ENCODE data around the gene S100A5. TPM values are rescaled to one million over a fixed set of nuclear protein-coding genes. Genes with fewer than 3 reads are reported as not detected.

The S100A5 gene
- total RNA-seq, 1 donor from 2014 or later, result 1.6 TPM

DNA sequence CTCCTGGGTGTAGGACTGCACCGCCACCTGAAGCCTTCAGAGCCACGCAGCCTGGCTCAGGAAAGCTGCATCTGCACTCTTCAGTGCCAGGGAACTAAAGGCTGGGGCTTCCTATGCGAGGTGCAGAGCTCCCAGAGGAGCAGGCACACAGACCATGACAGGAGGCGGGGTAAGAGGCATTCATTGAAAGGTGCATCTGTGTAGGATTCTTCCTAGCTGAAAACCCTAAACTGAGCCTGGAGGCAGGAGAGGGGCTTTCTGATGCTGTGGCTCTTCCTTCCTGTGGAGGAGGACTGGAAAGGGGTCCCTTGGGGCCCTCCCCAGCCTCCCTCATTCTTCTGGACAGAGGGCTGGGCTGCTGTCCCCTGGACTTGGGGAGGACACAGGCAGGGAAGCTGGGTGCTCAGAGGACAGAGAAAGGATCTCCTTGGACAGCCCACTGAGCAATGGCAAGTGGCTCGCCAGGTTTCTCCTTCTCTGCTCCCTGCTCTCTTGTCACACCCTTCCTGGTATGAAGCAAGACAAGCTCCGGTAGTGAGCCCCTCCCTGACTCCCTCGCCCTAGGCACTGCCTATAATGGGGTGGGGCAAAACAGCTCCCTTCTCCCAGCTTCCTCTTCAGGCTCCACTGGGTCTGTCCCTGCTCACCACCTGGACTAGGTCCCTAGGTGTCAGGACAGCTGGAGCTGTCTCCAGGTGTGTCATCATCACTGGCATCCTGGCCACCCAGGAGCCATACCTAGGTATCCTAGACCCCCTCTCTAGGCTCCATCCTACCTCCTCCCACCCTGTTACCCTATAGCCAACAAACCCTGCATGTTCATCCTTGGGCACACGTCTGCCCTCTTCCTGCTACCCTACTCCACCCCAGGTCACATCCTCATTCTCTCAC is 25.0 kb downstream of the S100A5 start:
- H3K4me1 Mint-ChIP-seq (ENCODE audit: low read depth), result peaks cover 24% of the 10 kb centered on the region
- intact Hi-C loops (cut with micrococcal nuclease), result no loop called here
- H3K27me3 Mint-ChIP-seq (ENCODE audit: insufficient read depth), result peaks cover 6% of the 10 kb centered on the region
- no peak overlapping the region for H3K4me3 Mint-ChIP-seq
- H3K9me3 Mint-ChIP-seq, result no peaks in the 10 kb centered on the region
- DNase-seq (ENCODE audit: low spot score), result no peak
- no peaks in the 10 kb centered on the region for H3K36me3 Mint-ChIP-seq (ENCODE audit: low read depth)
- H3K27ac Mint-ChIP-seq, result no peak overlapping the region

- Mint-ChIP-seq H3K9me3 (no peaks in the 10 kb centered on the region), H3K4me1 (ENCODE audit: low read depth) (peaks cover 26% of the 10 kb centered on the region), H3K4me3 (no peak overlapping the region), H3K27ac (no peak overlapping the region), H3K27me3 (ENCODE audit: insufficient read depth) (peaks cover 6% of the 10 kb centered on the region), H3K36me3 (ENCODE audit: low read depth) (no peaks in the 10 kb centered on the region)
- DNase-seq (ENCODE audit: low spot score), result no peak
- intact Hi-C loops (cut with micrococcal nuclease), result no loop called here
These were observed 27.1 kb downstream of the S100A5 start for GRCh38 chr1:153513666-153514065.

DNA sequence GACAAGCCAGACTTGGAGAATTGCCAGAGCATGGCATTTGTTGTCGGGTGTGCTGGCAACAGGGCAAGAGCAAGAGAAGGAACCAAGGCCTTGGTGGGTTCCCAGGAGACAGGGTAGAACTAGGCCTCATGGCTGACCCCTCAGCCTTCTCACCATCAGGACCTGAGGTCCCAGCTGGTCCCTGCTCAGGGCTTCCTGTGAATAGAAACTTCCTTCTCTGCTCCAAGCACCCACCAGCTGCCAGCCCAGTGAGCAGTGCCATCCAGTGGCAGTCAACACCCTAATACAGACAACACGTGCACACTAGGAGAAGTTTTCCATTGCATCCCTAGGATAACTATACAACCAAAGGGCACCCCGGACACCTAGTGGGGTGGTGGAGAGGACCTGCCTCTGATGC is 27.7 kb downstream of the S100A5 start:
- no peak overlapping the region for H3K27ac Mint-ChIP-seq
- no peaks in the 10 kb centered on the region for H3K36me3 Mint-ChIP-seq (ENCODE audit: low read depth)
- peaks cover 26% of the 10 kb centered on the region for H3K4me1 Mint-ChIP-seq (ENCODE audit: low read depth)
- no peaks in the 10 kb centered on the region for H3K9me3 Mint-ChIP-seq
- no peak for DNase-seq (ENCODE audit: low spot score)
- intact Hi-C loops (cut with micrococcal nuclease), result no loop called here
- no peak overlapping the region for H3K4me3 Mint-ChIP-seq
- H3K27me3 Mint-ChIP-seq (ENCODE audit: insufficient read depth), result peaks cover 6% of the 10 kb centered on the region

DNA sequence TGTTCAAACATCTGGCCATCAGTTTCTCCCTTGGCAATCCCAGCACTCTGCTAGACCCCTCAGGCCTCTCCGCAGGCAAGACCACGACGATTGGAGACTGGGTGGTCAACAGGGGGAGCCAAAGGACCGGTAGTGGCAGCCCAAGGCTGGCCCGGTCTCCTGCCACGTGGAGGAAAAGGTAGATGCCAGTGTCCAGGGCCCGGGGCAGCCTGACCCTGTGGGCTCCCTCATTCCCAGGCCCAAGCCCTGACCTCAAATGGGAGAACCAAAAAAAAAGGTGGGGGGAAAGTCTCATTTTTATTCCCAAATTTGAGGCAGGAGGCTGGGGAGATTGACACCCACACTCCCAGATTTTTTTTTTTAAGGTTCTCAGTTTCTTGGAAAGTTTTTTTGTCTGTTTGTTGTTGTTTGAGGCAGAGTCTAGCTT is 29.7 kb downstream of the S100A5 start:
- no peaks in the 10 kb centered on the region for H3K36me3 Mint-ChIP-seq (ENCODE audit: low read depth)
- H3K27ac Mint-ChIP-seq, result peak overlapping the region; percentile 55
- H3K27me3 Mint-ChIP-seq (ENCODE audit: insufficient read depth), result peaks cover 2% of the 10 kb centered on the region
- H3K9me3 Mint-ChIP-seq, result no peaks in the 10 kb centered on the region
- H3K4me1 Mint-ChIP-seq (ENCODE audit: low read depth), result peaks cover 21% of the 10 kb centered on the region
- intact Hi-C loops (cut with micrococcal nuclease), result loop anchor here (1.0 to 2.0 kb wide), 6 partner anchors 21 to 238 kb away; partner anchors contain the start of gene ILF2
- H3K4me3 Mint-ChIP-seq, result no peak overlapping the region
- peak; percentile 65 for DNase-seq (ENCODE audit: low spot score)

DNA sequence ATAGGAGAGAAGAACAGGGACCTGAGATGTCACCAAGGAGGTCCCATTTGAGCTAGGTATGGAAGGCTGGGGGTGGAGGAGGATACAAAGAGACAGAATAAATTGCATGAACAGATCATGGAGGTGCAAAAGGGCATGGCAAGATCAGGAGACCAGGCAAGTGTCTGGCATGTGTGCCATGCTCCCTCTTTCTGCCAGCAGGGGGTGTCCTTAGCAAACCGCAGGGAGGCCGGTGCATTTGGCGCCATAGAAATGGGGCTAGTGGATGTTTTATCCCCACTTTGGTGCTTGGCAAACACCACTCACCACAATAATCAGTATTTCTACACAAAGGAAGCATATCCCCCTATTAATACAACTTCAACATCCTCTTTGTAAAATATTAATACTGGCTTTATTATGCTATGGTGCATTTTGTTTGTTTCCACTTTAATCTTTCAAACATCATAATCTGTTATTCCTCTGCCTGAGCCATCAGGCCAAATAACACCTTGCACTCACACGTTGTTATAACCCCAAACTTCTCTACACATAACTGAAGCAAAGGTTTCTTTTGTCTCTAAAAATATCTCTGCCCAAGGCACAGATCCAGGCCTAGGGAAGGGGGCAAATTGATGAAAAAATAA is 30.9 kb downstream of the S100A5 start:
- Mint-ChIP-seq H3K36me3 (ENCODE audit: low read depth) (no peaks in the 10 kb centered on the region), H3K4me1 (ENCODE audit: low read depth) (peaks cover 19% of the 10 kb centered on the region), H3K4me3 (no peak overlapping the region), H3K27me3 (ENCODE audit: insufficient read depth) (peaks cover 2% of the 10 kb centered on the region), H3K9me3 (no peaks in the 10 kb centered on the region), H3K27ac (no peak overlapping the region)
- DNase-seq (ENCODE audit: low spot score), result peak; percentile 49
- intact Hi-C loops (cut with micrococcal nuclease), result loop anchor here (1.0 to 2.0 kb wide), 2 partner anchors 161 to 476 kb away; partner anchors contain the start of genes ILF2 and RAB13

DNA sequence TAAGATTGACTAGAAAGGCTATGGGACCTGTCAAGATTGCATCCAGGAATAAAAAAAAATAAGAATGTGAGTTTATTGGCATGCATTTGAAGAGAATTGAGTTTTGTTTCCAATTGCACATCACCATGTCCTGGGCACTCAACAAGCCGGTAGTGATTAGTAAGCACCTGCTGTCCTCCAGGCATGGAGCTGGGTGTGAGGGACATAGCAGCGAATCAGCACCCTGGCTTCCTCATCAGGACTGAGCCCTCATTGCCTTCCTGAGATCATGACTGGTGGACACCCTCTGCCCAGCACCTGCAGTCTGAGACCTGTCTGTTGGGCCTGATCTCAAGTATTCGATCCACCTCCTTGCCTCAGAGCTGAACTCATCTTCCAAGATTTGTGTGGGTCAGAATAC is 31.7 kb downstream of the S100A5 start:
- no peaks in the 10 kb centered on the region for H3K27me3 Mint-ChIP-seq (ENCODE audit: insufficient read depth)
- intact Hi-C loops (cut with micrococcal nuclease), result loop anchor here (1.0 kb wide), 1 partner anchor 477 kb away; the partner anchor contains the start of gene RAB13
- no peak overlapping the region for H3K27ac Mint-ChIP-seq

GRCh38 chr1:153507926-153508583 is 32.7 kb downstream of the S100A5 start:
- no peaks in the 10 kb centered on the region for H3K9me3 Mint-ChIP-seq
- DNase-seq (ENCODE audit: low spot score), result no peak
- no peak overlapping the region for H3K27ac Mint-ChIP-seq
- H3K36me3 Mint-ChIP-seq (ENCODE audit: low read depth), result no peaks in the 10 kb centered on the region
- H3K4me3 Mint-ChIP-seq, result no peak overlapping the region
- peaks cover 9% of the 10 kb centered on the region for H3K4me1 Mint-ChIP-seq (ENCODE audit: low read depth)
- H3K27me3 Mint-ChIP-seq (ENCODE audit: insufficient read depth), result peaks cover 1% of the 10 kb centered on the region
- intact Hi-C loops (cut with micrococcal nuclease), result no loop called here

More for the DNA sequence above, 31.7 kb downstream of the S100A5 start:
- no peaks in the 10 kb centered on the region for H3K9me3 Mint-ChIP-seq
- no peak for DNase-seq (ENCODE audit: low spot score)
- H3K4me3 Mint-ChIP-seq, result no peak overlapping the region
- H3K36me3 Mint-ChIP-seq (ENCODE audit: low read depth), result no peaks in the 10 kb centered on the region
- H3K4me1 Mint-ChIP-seq (ENCODE audit: low read depth), result peaks cover 13% of the 10 kb centered on the region

GRCh38 chr1:153506831-153507413 is 33.8 kb downstream of the S100A5 start:
- Mint-ChIP-seq H3K4me1 (ENCODE audit: low read depth) (peaks cover 9% of the 10 kb centered on the region), H3K36me3 (ENCODE audit: low read depth) (no peaks in the 10 kb centered on the region), H3K9me3 (no peaks in the 10 kb centered on the region), H3K4me3 (no peak overlapping the region), H3K27me3 (ENCODE audit: insufficient read depth) (peaks cover 1% of the 10 kb centered on the region), H3K27ac (no peak overlapping the region)
- DNase-seq (ENCODE audit: low spot score), result no peak
- intact Hi-C loops (cut with micrococcal nuclease), result no loop called here

GRCh38 chr1:153506386-153506785 is 34.3 kb downstream of the S100A5 start:
- Mint-ChIP-seq H3K4me3 (no peak overlapping the region), H3K9me3 (no peaks in the 10 kb centered on the region), H3K36me3 (ENCODE audit: low read depth) (no peaks in the 10 kb centered on the region), H3K27me3 (ENCODE audit: insufficient read depth) (peaks cover 1% of the 10 kb centered on the region), H3K4me1 (ENCODE audit: low read depth) (peaks cover 8% of the 10 kb centered on the region), H3K27ac (no peak overlapping the region)
- no peak for DNase-seq (ENCODE audit: low spot score)
- intact Hi-C loops (cut with micrococcal nuclease), result no loop called here

GRCh38 chr1:153505576-153505975 is 35.2 kb downstream of the S100A5 start:
- intact Hi-C loops (cut with micrococcal nuclease), result no loop called here
- Mint-ChIP-seq H3K4me3 (no peak overlapping the region), H3K27ac (no peak overlapping the region), H3K9me3 (no peaks in the 10 kb centered on the region), H3K36me3 (ENCODE audit: low read depth) (no peaks in the 10 kb centered on the region), H3K4me1 (ENCODE audit: low read depth) (no peaks in the 10 kb centered on the region), H3K27me3 (ENCODE audit: insufficient read depth) (peaks cover 2% of the 10 kb centered on the region)
- DNase-seq (ENCODE audit: low spot score), result no peak

DNA sequence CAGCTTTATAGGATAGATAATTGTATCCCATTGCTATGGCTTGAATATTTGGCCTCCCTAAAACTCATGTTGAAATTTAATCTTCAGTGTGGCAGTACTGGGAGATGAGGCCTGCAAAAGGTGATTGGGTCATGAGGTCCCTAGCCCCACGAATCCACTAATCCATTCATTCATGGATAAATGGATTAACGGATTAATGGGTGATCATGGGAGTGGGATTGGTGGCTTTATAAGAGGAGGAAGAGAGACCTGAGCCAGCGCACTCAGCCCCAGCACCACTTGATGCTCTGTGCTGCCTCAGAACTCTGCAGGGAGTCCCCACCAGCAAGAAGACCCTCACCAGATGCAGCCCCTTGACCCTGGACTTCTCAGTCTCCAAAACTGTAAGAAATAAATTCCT is 37.0 kb downstream of the S100A5 start:
- Mint-ChIP-seq H3K27me3 (ENCODE audit: insufficient read depth) (peaks cover 8% of the 10 kb centered on the region), H3K27ac (no peak overlapping the region), H3K9me3 (no peaks in the 10 kb centered on the region), H3K4me3 (no peak overlapping the region), H3K36me3 (ENCODE audit: low read depth) (no peaks in the 10 kb centered on the region), H3K4me1 (ENCODE audit: low read depth) (no peaks in the 10 kb centered on the region)
- DNase-seq (ENCODE audit: low spot score), result no peak
- intact Hi-C loops (cut with micrococcal nuclease), result no loop called here

GRCh38 chr1:153498746-153499145 is 42.0 kb downstream of the S100A5 start:
- intact Hi-C loops (cut with micrococcal nuclease), result no loop called here
- no peaks in the 10 kb centered on the region for H3K36me3 Mint-ChIP-seq (ENCODE audit: low read depth)
- H3K4me1 Mint-ChIP-seq (ENCODE audit: low read depth), result no peaks in the 10 kb centered on the region
- no peak overlapping the region for H3K4me3 Mint-ChIP-seq
- H3K27ac Mint-ChIP-seq, result no peak overlapping the region
- H3K27me3 Mint-ChIP-seq (ENCODE audit: insufficient read depth), result peaks cover 13% of the 10 kb centered on the region
- no peak for DNase-seq (ENCODE audit: low spot score)
- H3K9me3 Mint-ChIP-seq, result no peaks in the 10 kb centered on the region
